Endodermal cell (in vitro differentiated cells): ENCODE results near the gene HSD17B3. TPM values are rescaled to one million over a fixed set of nuclear protein-coding genes. Genes with fewer than 3 reads are reported as not detected.

Experiments used
- DNase-seq: peaks from one replicate; pipeline ENCODE4 v3.0.0-alpha.2; 2017
- H3K27ac ChIP-seq: 2 replicates; pipeline ENCODE4 v1.5.1; 2013; ENCODE audit warnings: mild to moderate bottlenecking, low read depth, low read length, moderate library complexity
- H3K27me3 ChIP-seq: 2 replicates; pipeline ENCODE4 v1.6.1; 2013; ENCODE audit warnings: mild to moderate bottlenecking, low read length, moderate library complexity; ENCODE audit not compliant: insufficient read depth, control insufficient read depth, poor library complexity, severe bottlenecking
- H3K36me3 ChIP-seq: 2 replicates; pipeline ENCODE4 v1.7.0; 2013; ENCODE audit warnings: mild to moderate bottlenecking, low read length, moderate library complexity; ENCODE audit not compliant: control insufficient read depth, insufficient read depth
- H3K4me1 ChIP-seq: one replicate; pipeline ENCODE4 v1.7.0; 2013; ENCODE audit warnings: low read length; ENCODE audit not compliant: control insufficient read depth, insufficient read depth
- H3K4me3 ChIP-seq: 2 replicates; pipeline ENCODE4 v1.5.1; 2013; ENCODE audit warnings: mild to moderate bottlenecking, low read length, moderate library complexity
- H3K9ac ChIP-seq: 2 replicates; pipeline ENCODE4 v1.6.1; 2013; ENCODE audit warnings: mild to moderate bottlenecking, low read length, moderate library complexity; ENCODE audit not compliant: poor library complexity, severe bottlenecking; ENCODE audit errors: extremely low read depth
- H3K9me3 ChIP-seq: 2 replicates; pipeline ENCODE4 v1.6.1; 2013; ENCODE audit warnings: mild to moderate bottlenecking, low read length, moderate library complexity; ENCODE audit not compliant: control insufficient read depth
- H3K27ac Mint-ChIP-seq: 2 replicates; pipeline ENCODE4 v1.8.0; 2020; ENCODE audit warnings: mixed read lengths
- H3K27me3 Mint-ChIP-seq: 2 replicates; pipeline ENCODE4 v1.8.0; 2021; ENCODE audit warnings: mild to moderate bottlenecking, mixed read lengths; ENCODE audit not compliant: insufficient read depth
- H3K36me3 Mint-ChIP-seq: 2 replicates; pipeline ENCODE4 v1.8.0; 2020; ENCODE audit warnings: low read depth, mixed read lengths
- H3K4me1 Mint-ChIP-seq: 2 replicates; pipeline ENCODE4 v1.8.0; 2020; ENCODE audit warnings: mixed read lengths
- H3K4me3 Mint-ChIP-seq: 2 replicates; pipeline ENCODE4 v1.8.0; 2020; ENCODE audit warnings: mild to moderate bottlenecking, moderate library complexity, mixed read lengths
- H3K9me3 Mint-ChIP-seq: 2 replicates; pipeline ENCODE4 v1.8.0; 2020; ENCODE audit warnings: mild to moderate bottlenecking, mixed read lengths
- CTCF ChIP-seq: fragments of 200-600 bp; sonication (generic); conservative IDR thresholded peaks from 2 replicates; pipeline ENCODE4 v1.5.0; 2021; ENCODE audit warnings: antibody characterized with exemption, mild to moderate bottlenecking
- WGBS, 2 experiments: methylation state at CpG; one replicate each; pipeline versions ENCODE4 v1.1.5 to v1.1.7; 2013; ENCODE audit warnings: missing lambda C conversion rate in 2 of 2, mixed read lengths in 1 of 2; ENCODE audit not compliant: insufficient coverage in 1 of 2, insufficient read length in 1 of 2; 5-methylcytosine and 5-hydroxymethylcytosine counted together
- total RNA-seq, 2 donors: library from RNA; stranded (reverse); fragmentation: NEBNext Ultra II Directional in 1 of 2; extraction: Animal tissue kit (Norgen Biotek cat#: 25700) in 1 of 2; gene quantifications; 2 replicates in 1 of 2; 3 replicates in 1 of 2; pipeline ENCODE4 v1.2.1, GENCODE V29; 2021

HSD17B3 gene
- total RNA-seq, 2 donors from 2014 or later, result 0.40 TPM; not detected in 1

GRCh38 chr9:96195541-96195940 lies 106.4 kb downstream of the HSD17B3 start:
- H3K4me1 Mint-ChIP-seq, result no peaks in the 10 kb centered on the region
- TF ChIP-seq CTCF, result no peak
- Histone ChIP-seq H3K27me3 (peaks cover 12% of the 10 kb centered on the region), H3K9ac (no peak overlapping the region), H3K4me3 (no peak overlapping the region), H3K9me3 (peaks cover 26% of the 10 kb centered on the region), H3K36me3 (no peaks in the 10 kb centered on the region), H3K27ac (no peak overlapping the region), H3K4me1 (no peaks in the 10 kb centered on the region)
- H3K27me3 Mint-ChIP-seq, result peaks cover 21% of the 10 kb centered on the region
- no peak overlapping the region for H3K27ac Mint-ChIP-seq
- no peak for DNase-seq
- WGBS, 2 experiments, result 91 to 94% methylated on average over 3 of the region's 3 CpGs
- H3K4me3 Mint-ChIP-seq, result no peak overlapping the region
- H3K9me3 Mint-ChIP-seq, result peaks cover 22% of the 10 kb centered on the region
- peaks cover 4% of the 10 kb centered on the region for H3K36me3 Mint-ChIP-seq

- Mint-ChIP-seq H3K9me3 (peaks cover 35% of the 10 kb centered on the region), H3K4me1 (no peaks in the 10 kb centered on the region), H3K4me3 (no peak overlapping the region), H3K27me3 (peaks cover 30% of the 10 kb centered on the region), H3K36me3 (peaks cover 6% of the 10 kb centered on the region), H3K27ac (no peak overlapping the region)
- WGBS, 2 experiments, result 57 to 74% methylated on average over 3 to 5 of the region's 5 CpGs
- Histone ChIP-seq H3K4me1 (no peaks in the 10 kb centered on the region), H3K4me3 (no peak overlapping the region), H3K27ac (no peak overlapping the region), H3K36me3 (no peaks in the 10 kb centered on the region), H3K9me3 (peaks cover 35% of the 10 kb centered on the region), H3K9ac (no peak overlapping the region), H3K27me3 (no peaks in the 10 kb centered on the region)
- no peak for DNase-seq
- no peak for TF ChIP-seq CTCF
Observed at GRCh38 chr9:96193236-96193755, 108.7 kb downstream of the HSD17B3 start.

- Histone ChIP-seq H3K9me3 (peaks cover 35% of the 10 kb centered on the region), H3K9ac (no peak overlapping the region), H3K27me3 (no peaks in the 10 kb centered on the region), H3K27ac (no peak overlapping the region), H3K4me3 (no peak overlapping the region), H3K36me3 (no peaks in the 10 kb centered on the region), H3K4me1 (no peaks in the 10 kb centered on the region)
- TF ChIP-seq CTCF, result no peak
- Mint-ChIP-seq H3K27me3 (peaks cover 30% of the 10 kb centered on the region), H3K4me3 (no peak overlapping the region), H3K4me1 (no peaks in the 10 kb centered on the region), H3K27ac (no peak overlapping the region), H3K36me3 (peaks cover 6% of the 10 kb centered on the region), H3K9me3 (peaks cover 35% of the 10 kb centered on the region)
- DNase-seq, result no peak
Observed at GRCh38 chr9:96192710-96193109, 109.3 kb downstream of the HSD17B3 start.
